ENCODE results near the gene MZT1. TPM values are rescaled to one million over a fixed set of nuclear protein-coding genes. Genes with fewer than 3 reads are reported as not detected.

Gene MZT1, protein sequence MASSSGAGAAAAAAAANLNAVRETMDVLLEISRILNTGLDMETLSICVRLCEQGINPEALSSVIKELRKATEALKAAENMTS
- 10 to 100 TPM; 10.6 to 26.9 TPM for total RNA-seq

DNA sequence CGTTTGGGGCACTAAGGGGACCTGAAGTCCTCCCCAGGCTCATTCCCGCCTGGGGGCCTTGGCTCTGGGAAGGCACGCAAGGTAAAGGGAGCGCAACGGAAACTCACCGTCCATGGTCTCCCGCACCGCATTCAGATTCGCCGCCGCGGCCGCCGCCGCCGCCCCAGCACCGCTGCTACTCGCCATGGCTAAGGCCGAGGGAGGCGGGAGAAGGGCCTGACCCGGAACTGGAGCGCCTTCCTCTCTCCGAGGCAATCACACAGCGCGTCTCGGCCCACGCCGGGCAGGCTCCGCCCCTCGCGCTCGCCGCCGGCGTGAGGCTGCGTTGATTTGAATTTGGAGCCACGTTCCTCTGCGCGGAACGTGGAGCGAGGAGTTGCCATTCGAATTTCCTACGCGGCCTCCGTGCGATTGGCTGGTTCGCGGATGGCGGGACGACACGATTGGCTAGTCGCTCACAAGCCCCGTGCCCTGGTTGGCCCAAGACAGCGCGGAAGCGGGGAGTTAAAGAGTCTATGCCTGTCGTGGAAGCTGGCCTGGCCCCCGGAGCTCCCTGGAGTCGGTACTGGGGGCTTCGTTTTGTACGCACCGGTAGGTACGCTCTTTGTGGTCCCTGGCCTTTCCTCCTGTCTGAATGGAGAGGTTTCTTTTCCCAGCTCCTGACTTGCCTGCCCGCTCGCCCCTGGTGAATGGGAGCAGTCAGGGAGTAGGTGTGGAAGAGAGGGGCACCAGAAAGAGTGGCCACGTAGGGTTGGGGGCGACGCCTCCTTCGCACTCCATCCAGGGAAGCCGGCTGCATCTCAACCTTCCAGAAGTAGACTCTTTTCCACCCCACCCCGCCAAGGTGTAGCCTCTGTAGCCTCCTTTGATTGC, at the start of gene MZT1, which contains the start of gene BORA:
MZT1 (minus strand) TSS at position 213 of the 873 bp plus-strand sequence; CDS start at position 186, 27 bp downstream.
BORA (plus strand) TSS at position 507 of the 873 bp plus-strand sequence. CDS start 1,018 bp downstream, outside the sequence.
- no peaks in the 10 kb centered on the region for H3K9me3 Mint-ChIP-seq (ENCODE audit: low read depth)
- intact Hi-C loops (cut with DNase I, micrococcal nuclease), result loop anchor here (1.0 to 5.0 kb wide), 4 partner anchors 54 to 1405 kb away; partner anchors contain the start of genes DIS3 (in 2 of the 2) and KLF12 (in 1 of the 2)
- peak within 1 kb of the TSS; percentile 91 for H3K4me3 Mint-ChIP-seq
- peak; percentile 97 for DNase-seq
- peak within 1 kb of the TSS; percentile 89 for H3K27ac Mint-ChIP-seq
- H3K36me3 Mint-ChIP-seq (ENCODE audit: low read depth), result peaks cover 46% of the 10 kb centered on the region
- ATAC-seq, result peak; percentile 96
- CTCF ChIA-PET, result interaction anchor here (0.6 to 1.0 kb wide), 3 partner anchors 11 to 39 kb away, joined by 3 to 4 read pairs (median 3); no protein-coding TSS in a partner anchor
- no peaks in the 10 kb centered on the region for H3K27me3 Mint-ChIP-seq
- peaks cover 39% of the 10 kb centered on the region for H3K4me1 Mint-ChIP-seq
- POLR2A ChIA-PET, result no interaction called here

DNA sequence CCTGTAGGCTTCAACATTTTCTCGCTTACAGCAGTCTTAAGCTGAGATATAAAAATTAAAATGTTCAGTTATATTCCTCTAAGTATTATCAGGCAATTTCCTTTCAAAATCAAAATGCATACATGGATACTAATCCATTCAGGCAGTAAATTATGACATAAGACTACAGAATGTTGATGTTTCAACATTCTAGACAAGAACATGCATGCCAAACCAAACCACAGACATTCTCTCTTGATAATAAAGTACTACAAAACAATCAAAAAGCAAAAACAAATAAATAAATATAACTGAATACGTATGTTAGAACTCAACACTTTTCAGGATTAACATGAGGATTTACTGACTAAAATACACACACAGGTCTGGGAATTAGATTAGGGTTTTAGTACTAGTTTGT, 46.6 kb upstream of the MZT1 start:
- H3K4me3 Mint-ChIP-seq, result no peak overlapping the region
- H3K9me3 Mint-ChIP-seq (ENCODE audit: low read depth), result no peaks in the 10 kb centered on the region
- POLR2A ChIA-PET, result no interaction called here
- ATAC-seq, result no peak
- intact Hi-C loops (cut with DNase I, micrococcal nuclease), result no loop called here
- H3K4me1 Mint-ChIP-seq, result peaks cover 16% of the 10 kb centered on the region
- peaks cover 58% of the 10 kb centered on the region for H3K36me3 Mint-ChIP-seq (ENCODE audit: low read depth)
- CTCF ChIA-PET, result no interaction called here
- DNase-seq, result no peak
- H3K27ac Mint-ChIP-seq, result no peak overlapping the region
- H3K27me3 Mint-ChIP-seq, result no peaks in the 10 kb centered on the region

DNA sequence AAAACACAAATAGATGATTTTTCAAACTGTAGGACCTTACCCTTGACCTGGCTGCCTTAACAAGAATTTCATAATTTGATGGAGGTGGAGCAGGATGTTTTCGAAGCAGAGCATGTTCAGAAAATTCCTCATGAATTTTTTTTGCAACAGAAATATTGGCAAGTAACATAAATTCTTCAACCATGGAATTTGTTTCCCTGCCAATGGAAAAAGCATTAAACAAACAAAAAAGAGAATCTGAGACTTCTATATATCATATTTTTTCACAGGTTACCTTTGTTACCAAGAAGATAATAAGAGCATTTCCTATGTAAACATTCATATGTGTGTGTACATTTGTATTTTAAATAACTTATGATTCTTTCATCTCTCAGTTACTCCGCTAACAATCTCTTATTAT, 36.0 kb upstream of the MZT1 start:
- Mint-ChIP-seq H3K9me3 (ENCODE audit: low read depth) (no peaks in the 10 kb centered on the region), H3K27ac (no peak overlapping the region), H3K27me3 (no peaks in the 10 kb centered on the region), H3K36me3 (ENCODE audit: low read depth) (peaks cover 57% of the 10 kb centered on the region), H3K4me3 (no peak overlapping the region), H3K4me1 (no peaks in the 10 kb centered on the region)
- intact Hi-C loops (cut with DNase I, micrococcal nuclease), result loop anchor here in 1 of 2 experiments (2.0 kb wide), 1 partner anchor 13 kb away; no protein-coding TSS in a partner anchor
- ATAC-seq, result no peak
- ChIA-PET CTCF (no interaction called here), POLR2A (no interaction called here)
- DNase-seq, result no peak

DNA sequence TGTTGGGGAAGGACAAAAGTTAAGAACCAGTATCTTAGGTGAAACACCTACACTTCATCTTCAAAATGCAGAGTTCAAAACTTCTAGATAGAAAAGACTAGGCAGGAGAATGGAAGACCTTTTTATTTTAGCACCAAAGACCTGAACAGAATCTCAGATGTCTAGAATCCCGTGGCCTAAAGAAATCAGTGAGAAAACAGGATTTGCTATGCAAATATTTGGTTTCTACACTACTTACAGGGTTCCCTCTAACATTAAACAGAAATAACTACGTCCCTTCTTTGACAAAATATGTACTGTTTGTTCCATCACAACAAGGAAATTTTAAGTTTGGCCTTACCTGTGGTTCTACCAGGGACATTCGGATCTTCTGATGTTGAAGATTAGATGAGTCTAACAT, 32.8 kb upstream of the MZT1 start:
- Mint-ChIP-seq H3K9me3 (ENCODE audit: low read depth) (no peaks in the 10 kb centered on the region), H3K4me3 (no peak overlapping the region), H3K27ac (no peak overlapping the region), H3K36me3 (ENCODE audit: low read depth) (peaks cover 47% of the 10 kb centered on the region), H3K27me3 (no peaks in the 10 kb centered on the region), H3K4me1 (no peaks in the 10 kb centered on the region)
- intact Hi-C loops (cut with DNase I, micrococcal nuclease), result no loop called here
- no peak for DNase-seq
- no peak for ATAC-seq
- ChIA-PET POLR2A (no interaction called here), CTCF (interaction anchor here (1.1 to 1.6 kb wide), 2 partner anchors 17 to 21 kb away, joined by 3 to 4 read pairs; no protein-coding TSS in a partner anchor)

DNA sequence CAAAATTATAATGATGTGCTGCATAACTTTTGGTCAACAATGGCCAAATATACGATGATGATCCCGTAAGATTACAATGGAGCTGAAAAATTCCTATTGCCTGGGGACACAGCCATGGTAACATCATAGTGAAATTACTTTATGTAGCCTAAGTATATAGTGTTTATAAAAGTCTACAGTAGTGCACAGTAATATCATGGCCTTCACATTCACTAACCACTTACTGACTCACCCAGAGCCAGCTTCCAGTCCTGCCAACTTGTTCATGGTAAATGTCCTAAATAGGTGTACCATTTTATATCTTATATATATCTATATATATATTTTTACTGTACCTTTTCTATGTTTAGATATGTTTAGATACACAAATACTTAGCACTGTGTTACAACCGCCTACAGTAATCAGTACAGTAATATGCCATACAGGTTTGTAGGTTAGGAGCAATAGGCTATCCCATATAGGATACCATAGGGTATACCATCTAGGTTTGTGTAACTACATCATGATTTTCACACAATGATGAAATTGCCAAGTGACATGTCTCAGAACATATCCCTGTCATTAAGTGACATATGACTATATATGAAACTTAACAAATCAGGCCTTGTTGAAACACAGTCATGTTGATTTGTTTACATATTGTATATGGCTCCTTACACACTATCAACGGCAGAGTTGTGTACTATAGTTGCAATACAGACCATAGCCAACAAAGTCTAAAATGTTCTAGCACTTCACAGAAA, 30.5 kb upstream of the MZT1 start:
- peak; percentile 71 for ATAC-seq
- H3K27me3 Mint-ChIP-seq, result no peaks in the 10 kb centered on the region
- CTCF ChIA-PET, result no interaction called here
- POLR2A ChIA-PET, result no interaction called here
- no peaks in the 10 kb centered on the region for H3K4me1 Mint-ChIP-seq
- no peaks in the 10 kb centered on the region for H3K9me3 Mint-ChIP-seq (ENCODE audit: low read depth)
- peaks cover 40% of the 10 kb centered on the region for H3K36me3 Mint-ChIP-seq (ENCODE audit: low read depth)
- intact Hi-C loops (cut with DNase I, micrococcal nuclease), result no loop called here
- H3K27ac Mint-ChIP-seq, result no peak overlapping the region
- no peak overlapping the region for H3K4me3 Mint-ChIP-seq
- DNase-seq, result no peak

DNA sequence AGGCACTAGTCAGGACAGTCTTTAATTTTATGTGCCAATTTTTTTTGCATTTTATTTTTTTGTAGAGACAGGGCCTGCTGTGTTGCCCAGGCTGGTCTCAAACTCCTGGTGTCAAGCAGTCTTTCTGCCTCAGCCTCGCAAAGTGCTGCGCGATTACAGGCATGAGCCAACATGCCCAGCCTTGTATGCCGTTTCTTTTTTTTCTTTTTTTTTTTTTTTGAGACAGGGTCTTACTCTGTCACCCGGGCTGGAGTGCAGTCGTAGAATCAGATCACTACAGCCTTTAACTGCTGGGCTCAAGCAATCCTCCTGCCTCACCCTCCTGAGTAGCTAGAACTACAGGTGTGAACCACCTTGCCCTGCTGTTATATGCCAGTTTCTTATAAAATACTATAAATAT, 26.7 kb upstream of the MZT1 start:
- Mint-ChIP-seq H3K4me1 (peaks cover 7% of the 10 kb centered on the region), H3K27ac (no peak overlapping the region), H3K4me3 (no peak overlapping the region), H3K9me3 (ENCODE audit: low read depth) (no peaks in the 10 kb centered on the region), H3K36me3 (ENCODE audit: low read depth) (peaks cover 54% of the 10 kb centered on the region), H3K27me3 (no peaks in the 10 kb centered on the region)
- intact Hi-C loops (cut with DNase I, micrococcal nuclease), result no loop called here
- ChIA-PET POLR2A (interaction anchor here (0.7 kb wide), 1 partner anchor 291 kb away, joined by 5 read pairs; no protein-coding TSS in a partner anchor), CTCF (no interaction called here)
- DNase-seq (no peak), ATAC-seq (no peak)

DNA sequence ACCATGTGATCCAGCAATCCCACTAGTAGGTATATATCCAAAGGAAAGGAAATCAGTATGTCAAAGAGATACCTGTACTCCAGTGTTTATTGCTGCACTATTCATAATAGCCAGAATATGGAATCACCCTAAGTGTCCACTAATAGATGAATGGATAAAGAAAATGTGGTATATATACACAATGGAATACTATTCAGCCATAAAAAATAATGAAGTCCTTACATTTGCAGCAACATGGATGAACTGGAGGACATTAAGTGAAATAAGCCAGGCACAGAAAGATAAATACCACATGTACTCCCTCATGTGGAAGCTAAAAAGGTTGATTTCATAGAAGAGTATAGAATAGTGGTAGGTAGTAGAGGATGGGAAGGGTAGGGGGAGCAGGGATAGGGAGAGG, 23.8 kb upstream of the MZT1 start:
- no peak for DNase-seq
- ChIA-PET POLR2A (no interaction called here), CTCF (interaction anchor here (1.0 kb wide), 1 partner anchor 16 kb away, joined by 3 read pairs; no protein-coding TSS in a partner anchor)
- H3K9me3 Mint-ChIP-seq (ENCODE audit: low read depth), result no peaks in the 10 kb centered on the region
- peaks cover 18% of the 10 kb centered on the region for H3K4me1 Mint-ChIP-seq
- no peaks in the 10 kb centered on the region for H3K27me3 Mint-ChIP-seq
- no peak for ATAC-seq
- intact Hi-C loops (cut with DNase I, micrococcal nuclease), result no loop called here
- H3K36me3 Mint-ChIP-seq (ENCODE audit: low read depth), result peaks cover 63% of the 10 kb centered on the region
- H3K27ac Mint-ChIP-seq, result no peak overlapping the region
- H3K4me3 Mint-ChIP-seq, result no peak overlapping the region

DNA sequence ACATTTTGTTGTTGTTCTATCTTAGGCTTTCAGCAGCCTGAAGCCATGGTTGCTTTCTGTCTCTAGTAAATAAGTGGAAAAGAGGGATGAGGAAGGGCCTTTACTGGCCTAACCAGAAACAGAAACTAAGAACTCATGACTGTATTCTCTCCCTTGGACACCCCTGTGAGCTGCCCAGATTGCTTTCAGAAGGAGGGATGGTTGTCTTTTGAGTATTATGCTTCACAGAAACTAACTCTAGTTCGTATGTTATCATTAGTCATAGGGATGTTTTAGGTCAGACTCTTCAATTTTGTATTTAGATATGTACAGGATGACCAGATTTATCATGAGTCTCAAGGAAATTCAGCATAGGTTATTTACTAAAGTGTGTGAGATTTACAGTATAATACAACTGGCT, 17.8 kb upstream of the MZT1 start:
- H3K9me3 Mint-ChIP-seq (ENCODE audit: low read depth), result no peaks in the 10 kb centered on the region

DNA sequence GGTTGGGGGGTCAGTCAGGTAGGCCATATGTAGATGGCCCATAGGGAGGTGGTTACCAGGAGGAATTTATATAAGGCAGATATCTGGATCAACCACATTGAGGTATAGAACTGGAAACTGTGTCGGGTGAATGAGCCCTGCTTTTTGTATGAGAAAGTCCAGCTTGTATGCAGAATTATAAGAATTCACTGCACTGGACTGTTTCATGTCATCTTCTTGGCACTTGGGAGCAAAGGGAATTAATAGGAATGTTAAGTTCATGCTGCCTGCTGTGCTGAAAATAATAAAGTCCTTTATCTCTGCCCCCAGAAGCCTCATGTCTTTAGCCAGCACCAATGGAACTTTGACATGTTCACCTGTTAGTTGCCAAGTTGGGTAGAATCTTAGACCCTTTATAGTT, 12.6 kb upstream of the MZT1 start:
- Mint-ChIP-seq H3K27me3 (no peaks in the 10 kb centered on the region), H3K27ac (no peak overlapping the region), H3K36me3 (ENCODE audit: low read depth) (peaks cover 42% of the 10 kb centered on the region), H3K4me1 (peaks cover 10% of the 10 kb centered on the region), H3K4me3 (no peak overlapping the region), H3K9me3 (ENCODE audit: low read depth) (no peaks in the 10 kb centered on the region)
- ATAC-seq (no peak), DNase-seq (no peak)
- POLR2A ChIA-PET, result no interaction called here
- CTCF ChIA-PET, result interaction anchor here (1.3 kb wide), 1 partner anchor 27 kb away, joined by 3 read pairs; no protein-coding TSS in a partner anchor
- intact Hi-C loops (cut with DNase I, micrococcal nuclease), result no loop called here

More for the DNA sequence above, 17.8 kb upstream of the MZT1 start:
- H3K4me3 Mint-ChIP-seq, result no peak overlapping the region
- ChIA-PET POLR2A (no interaction called here), CTCF (interaction anchor here (0.7 to 1.6 kb wide), 2 partner anchors 10 to 15 kb away, joined by 3 to 4 read pairs; no protein-coding TSS in a partner anchor)
- H3K27me3 Mint-ChIP-seq, result no peaks in the 10 kb centered on the region
- peaks cover 45% of the 10 kb centered on the region for H3K36me3 Mint-ChIP-seq (ENCODE audit: low read depth)
- DNase-seq (no peak), ATAC-seq (peak; percentile 73)
- H3K27ac Mint-ChIP-seq, result no peak overlapping the region
- H3K4me1 Mint-ChIP-seq, result peaks cover 29% of the 10 kb centered on the region
- intact Hi-C loops (cut with DNase I, micrococcal nuclease), result no loop called here

DNA sequence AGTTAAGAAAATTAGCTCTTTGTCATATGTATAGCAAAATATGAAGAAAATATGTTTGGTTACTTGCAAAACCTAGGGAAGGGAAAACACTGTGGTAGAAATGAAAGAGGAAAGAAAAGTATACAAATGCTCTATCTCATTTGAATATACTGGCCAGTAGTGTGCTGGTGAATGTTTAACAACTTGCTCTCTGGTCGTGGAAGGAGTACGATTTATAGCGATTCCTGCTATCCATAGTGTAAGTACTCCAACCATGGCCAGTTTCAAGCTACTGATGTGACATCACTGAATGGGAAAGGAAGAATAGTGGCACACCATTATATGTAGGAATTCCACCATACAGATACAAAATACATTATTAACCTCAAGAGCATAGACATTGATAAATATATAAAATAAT, 9.6 kb upstream of the MZT1 start:
- H3K27me3 Mint-ChIP-seq, result no peaks in the 10 kb centered on the region
- intact Hi-C loops (cut with DNase I, micrococcal nuclease), result no loop called here
- peaks cover 10% of the 10 kb centered on the region for H3K4me1 Mint-ChIP-seq
- ATAC-seq (no peak), DNase-seq (no peak)
- POLR2A ChIA-PET, result interaction anchor here (0.6 kb wide), 1 partner anchor 1321 kb away, joined by 5 read pairs; no protein-coding TSS in a partner anchor
- CTCF ChIA-PET, result no interaction called here
- H3K36me3 Mint-ChIP-seq (ENCODE audit: low read depth), result peaks cover 46% of the 10 kb centered on the region
- H3K27ac Mint-ChIP-seq, result no peak overlapping the region
- H3K4me3 Mint-ChIP-seq, result no peak overlapping the region
- H3K9me3 Mint-ChIP-seq (ENCODE audit: low read depth), result no peaks in the 10 kb centered on the region

DNA sequence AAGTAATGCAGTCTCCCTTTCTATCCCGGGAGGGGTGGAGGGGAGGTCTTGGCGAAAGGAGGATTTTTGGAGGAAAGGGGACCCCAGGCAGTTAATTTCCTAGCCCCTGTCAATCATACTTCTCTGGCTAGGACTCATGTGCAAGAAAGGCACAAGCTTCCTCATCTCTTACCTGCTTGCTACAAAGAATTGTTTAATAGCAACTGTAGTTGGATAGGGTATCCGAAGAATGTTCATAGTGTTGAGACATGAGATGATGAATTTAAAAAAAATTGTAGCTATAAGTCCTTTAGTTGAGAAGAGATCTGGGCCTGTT, 819 bp upstream of the MZT1 start:
- CTCF ChIA-PET, result interaction anchor here (1.0 kb wide), 1 partner anchor 38 kb away, joined by 3 read pairs; no protein-coding TSS in a partner anchor

More for the DNA sequence above, 819 bp upstream of the MZT1 start:
- ATAC-seq, result no peak
- Mint-ChIP-seq H3K4me3 (peak overlapping the region; percentile 91), H3K36me3 (ENCODE audit: low read depth) (peaks cover 45% of the 10 kb centered on the region), H3K9me3 (ENCODE audit: low read depth) (no peaks in the 10 kb centered on the region), H3K27me3 (no peaks in the 10 kb centered on the region), H3K27ac (peak overlapping the region; percentile 89), H3K4me1 (peaks cover 35% of the 10 kb centered on the region)
- DNase-seq, result no peak
- POLR2A ChIA-PET, result no interaction called here
- intact Hi-C loops (cut with DNase I, micrococcal nuclease), result loop anchor here in 1 of 2 experiments (5.0 kb wide), 1 partner anchor 1404 kb away; the partner anchor contains the start of gene KLF12
